GM12874 (cell line): Measurements from ENCODE around the gene MRPL23.

Experiments used
- TF ChIP-seq, protein P1 (sequence below): IDR thresholded peaks from 2 replicates; pipeline ENCODE4 v1.5.1; 2011; ENCODE audit warnings: low read depth, mild to moderate bottlenecking, control low read depth, low read length, moderate library complexity; ENCODE audit not compliant: insufficient read depth

The MRPL23 gene

DNA sequence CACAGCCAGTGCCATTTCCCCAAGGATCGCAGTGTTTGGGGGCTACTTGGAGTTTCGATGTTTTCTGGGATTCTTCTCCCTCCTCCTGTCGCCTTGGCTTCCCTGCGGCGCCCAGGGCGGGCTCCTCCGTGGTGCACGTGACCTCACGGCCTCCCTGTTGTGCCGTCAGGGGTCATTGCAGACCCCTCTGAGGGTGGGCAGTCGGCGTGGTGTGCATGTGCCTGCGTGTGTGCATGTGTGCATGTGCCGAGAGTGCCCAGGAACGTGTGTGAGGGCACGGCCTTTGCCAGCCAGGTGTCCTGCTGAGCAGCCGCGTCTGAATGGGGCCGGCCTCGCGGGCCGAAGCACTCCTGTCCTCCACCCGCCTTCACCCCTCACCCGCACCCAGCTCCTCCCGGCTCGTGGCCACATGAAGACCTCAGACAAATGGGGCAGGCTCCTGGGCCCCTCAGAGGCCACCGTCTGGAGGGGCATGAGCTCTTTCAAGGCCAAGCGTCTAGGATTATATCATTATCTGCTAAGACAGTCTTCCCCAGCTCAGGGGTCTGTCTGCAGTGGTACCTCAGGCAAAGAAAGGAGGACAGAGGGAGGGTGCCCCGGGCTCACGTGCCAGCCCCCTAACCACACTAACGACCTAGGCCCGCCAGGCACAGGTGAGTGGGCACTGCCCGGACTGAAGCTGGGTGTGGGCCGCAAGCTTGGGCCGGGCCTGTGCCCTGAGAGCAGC is 9.4 kb upstream of the MRPL23 start:
- TF ChIP-seq, protein P1, sequence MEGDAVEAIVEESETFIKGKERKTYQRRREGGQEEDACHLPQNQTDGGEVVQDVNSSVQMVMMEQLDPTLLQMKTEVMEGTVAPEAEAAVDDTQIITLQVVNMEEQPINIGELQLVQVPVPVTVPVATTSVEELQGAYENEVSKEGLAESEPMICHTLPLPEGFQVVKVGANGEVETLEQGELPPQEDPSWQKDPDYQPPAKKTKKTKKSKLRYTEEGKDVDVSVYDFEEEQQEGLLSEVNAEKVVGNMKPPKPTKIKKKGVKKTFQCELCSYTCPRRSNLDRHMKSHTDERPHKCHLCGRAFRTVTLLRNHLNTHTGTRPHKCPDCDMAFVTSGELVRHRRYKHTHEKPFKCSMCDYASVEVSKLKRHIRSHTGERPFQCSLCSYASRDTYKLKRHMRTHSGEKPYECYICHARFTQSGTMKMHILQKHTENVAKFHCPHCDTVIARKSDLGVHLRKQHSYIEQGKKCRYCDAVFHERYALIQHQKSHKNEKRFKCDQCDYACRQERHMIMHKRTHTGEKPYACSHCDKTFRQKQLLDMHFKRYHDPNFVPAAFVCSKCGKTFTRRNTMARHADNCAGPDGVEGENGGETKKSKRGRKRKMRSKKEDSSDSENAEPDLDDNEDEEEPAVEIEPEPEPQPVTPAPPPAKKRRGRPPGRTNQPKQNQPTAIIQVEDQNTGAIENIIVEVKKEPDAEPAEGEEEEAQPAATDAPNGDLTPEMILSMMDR: no peak

- TF ChIP-seq, protein P1: no peak
These were observed 8.7 kb upstream of the MRPL23 start for GRCh38 chr11:1938343-1939005.

- TF ChIP-seq, protein P1: no peak
These were observed 8.0 kb upstream of the MRPL23 start for GRCh38 chr11:1939006-1939625.

GRCh38 chr11:1942558-1943260 is 4.4 kb upstream of the MRPL23 start:
- TF ChIP-seq, protein P1: no peak

- TF ChIP-seq, protein P1: no peak
These were observed 3.6 kb upstream of the MRPL23 start for GRCh38 chr11:1943576-1943975.

DNA sequence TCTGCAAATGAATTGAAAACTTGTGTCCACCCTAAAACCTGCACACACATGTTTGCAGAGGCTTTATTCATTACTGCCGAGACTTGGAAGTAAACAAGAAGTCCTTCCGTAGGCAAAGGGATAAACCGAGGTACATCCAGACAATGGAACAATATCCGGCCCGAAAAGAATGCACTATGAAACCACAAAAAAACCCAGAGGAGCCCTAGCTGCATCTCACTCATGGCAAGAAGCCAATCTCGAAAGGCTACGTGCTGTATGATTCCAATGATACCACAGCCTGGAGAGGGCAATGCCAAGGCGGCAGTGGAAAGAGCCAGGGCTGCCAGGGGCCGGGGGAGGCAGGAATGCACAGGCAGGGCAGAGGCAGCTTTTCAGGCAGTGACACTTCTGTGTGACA is 3.2 kb upstream of the MRPL23 start:
- TF ChIP-seq, protein P1: no peak
